Posterior vena cava (tissue), 2 donors: Measurements from ENCODE around the gene STIL. TPM values are rescaled to one million over a fixed set of nuclear protein-coding genes. Genes with fewer than 3 reads are reported as not detected.
"Not testable (repeated sequence)": the region's sequence is repeated elsewhere in the genome, so short reads cannot be mapped to it uniquely, and the experiment has no call there.

Source experiments
- DNase-seq: peaks from one replicate; pipeline ENCODE4 v3.0.0-alpha.2; 2020; ENCODE audit warnings: low spot score
- intact Hi-C, 2 donors: fragments of 100-400 bp; cut with DNase I; formaldehyde crosslinking; loops; one replicate each; pipeline versions ENCODE4 v1.14.1 to v1.14.2; 2022 to 2023
- total RNA-seq, 2 donors: library from RNA; stranded (reverse); fragmentation: NEBNext Ultra II Directional; extraction: Animal tissue kit (Norgen Biotek cat#: 25700); gene quantifications; one replicate each; pipeline ENCODE4 v1.2.1, GENCODE V29; 2021
- donor health status: DM: yes; HTN: yes; CAD: no.
- donor health status: DM: yes; HTN: yes; CAD: no.

The STIL gene
- total RNA-seq, 2 donors from 2014 or later, result 0.86 to 1.1 TPM

DNA sequence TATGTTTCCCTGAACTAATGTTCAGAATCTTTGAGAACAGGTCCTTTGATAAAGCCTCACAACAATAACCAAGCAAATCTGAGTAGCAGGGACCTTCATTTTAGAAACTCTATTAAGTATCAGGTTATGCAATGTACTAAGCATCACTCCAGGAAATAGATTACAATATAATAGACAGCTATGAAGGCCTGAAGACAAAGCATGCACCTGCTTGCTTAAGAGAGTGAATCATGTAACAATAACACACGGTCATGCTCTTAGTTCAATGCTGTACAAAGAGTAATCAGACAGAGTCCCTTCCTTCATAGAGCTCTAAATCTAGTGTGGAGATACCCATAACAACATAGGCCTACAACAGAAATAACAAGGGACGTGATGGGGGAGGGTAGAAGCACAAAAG is 11.6 kb upstream of the STIL start:
- DNase-seq, result no peak

DNA sequence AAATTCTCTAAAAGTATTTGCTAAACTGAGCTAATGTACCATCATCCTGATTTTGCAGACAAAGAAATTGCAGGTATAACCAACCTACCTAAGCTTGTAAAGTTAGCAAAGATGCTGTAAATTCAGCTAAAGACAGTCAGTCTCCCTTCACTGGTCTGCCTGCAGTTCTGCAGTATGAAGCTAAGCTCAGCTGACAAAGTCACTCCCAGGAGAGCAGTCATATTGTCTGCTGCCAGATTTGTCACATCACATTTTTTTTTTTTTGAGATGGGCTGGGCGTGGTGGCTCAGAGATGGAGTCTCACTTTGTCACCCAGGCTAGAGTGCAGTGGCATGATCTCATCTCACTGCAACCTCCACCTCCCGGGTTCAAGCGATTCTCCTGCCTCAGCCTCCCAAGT is 10.7 kb upstream of the STIL start:
- no peak for DNase-seq
- intact Hi-C loops, result no loop called here

More for the DNA sequence above, 11.6 kb upstream of the STIL start:
- intact Hi-C loops, result no loop called here

DNA sequence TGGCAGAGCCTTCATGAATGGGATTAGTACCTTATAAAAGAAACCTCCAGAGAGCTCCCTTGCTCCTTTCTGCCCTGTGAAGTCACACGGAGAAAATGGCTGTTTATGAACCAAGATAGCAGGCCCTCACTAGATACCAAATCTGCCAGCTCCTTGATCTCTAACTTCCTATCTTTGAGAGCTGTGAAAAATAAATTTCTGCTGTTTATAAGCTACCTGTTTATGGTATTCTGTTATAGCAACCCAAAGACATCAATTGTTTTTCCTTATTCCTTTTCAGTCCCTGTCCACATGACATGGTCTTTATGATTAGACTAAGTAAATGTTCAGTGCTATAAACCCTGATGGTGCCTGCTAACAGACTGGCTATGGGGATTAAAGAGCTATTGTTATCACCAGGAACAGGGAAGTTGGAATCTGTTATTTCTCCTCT is 9.7 kb upstream of the STIL start:
- no peak for DNase-seq
- intact Hi-C loops, result no loop called here

DNA sequence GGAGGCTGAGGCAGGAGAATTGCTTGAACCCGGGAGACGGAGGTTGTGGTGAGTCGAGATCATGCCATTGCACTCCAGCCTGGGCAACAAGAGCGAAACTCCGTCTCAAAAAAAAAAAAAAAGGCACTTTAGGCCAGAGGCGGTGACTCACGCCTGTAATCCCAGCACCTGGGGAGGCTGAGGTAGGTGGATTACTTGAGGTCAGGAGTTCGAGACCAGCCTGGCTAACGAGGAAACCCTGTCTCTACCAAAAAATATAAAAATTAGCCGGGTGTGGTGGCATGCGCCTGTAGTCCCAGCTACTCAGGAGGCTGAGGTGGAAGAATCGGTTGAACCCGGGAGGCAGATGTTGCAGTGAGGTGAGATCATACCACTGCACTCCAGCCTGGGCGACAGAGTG is 6.0 kb upstream of the STIL start:
- intact Hi-C loops, DNase-seq: not testable (repeated sequence)

DNA sequence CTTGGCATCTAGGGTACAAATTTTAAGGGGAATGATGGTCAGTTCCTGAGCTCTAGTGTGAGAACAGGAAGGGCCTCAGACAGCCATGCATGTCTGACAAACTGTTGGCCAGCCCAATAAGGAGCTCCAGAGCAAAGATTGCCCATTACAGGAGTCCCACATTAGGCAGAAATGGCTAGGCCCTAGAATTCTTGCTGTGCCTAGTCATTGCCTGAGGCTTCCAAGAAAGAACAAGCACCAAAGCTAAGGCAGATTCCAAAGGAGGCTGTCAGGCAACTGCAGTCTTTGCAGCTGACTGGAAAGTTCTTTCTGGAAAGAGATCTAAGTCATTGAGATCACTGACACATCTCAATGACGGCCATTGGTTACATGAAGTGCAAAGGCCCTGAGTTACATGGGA is 3.9 kb upstream of the STIL start:
- intact Hi-C loops, result no loop called here
- no peak for DNase-seq

DNA sequence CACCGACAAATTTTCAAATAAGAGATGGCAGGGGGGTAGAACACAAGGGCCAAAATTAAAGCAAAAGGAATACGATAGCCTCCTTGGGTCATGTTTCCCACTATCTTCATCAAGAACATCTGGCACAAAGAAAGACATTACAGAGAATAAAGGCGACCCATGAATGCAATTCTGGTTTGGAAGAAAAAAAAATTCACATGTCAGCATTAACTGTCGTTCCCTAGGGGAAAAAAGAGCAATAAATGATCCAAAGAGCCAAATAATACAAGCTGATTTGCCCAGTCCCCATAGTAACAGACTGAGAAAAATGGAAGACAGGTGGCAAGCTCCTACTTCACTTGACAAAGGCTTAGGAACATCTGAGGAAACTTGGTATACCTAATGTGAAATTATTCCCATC is 4.5 kb downstream of the STIL start:
- DNase-seq, result no peak
- intact Hi-C loops, result no loop called here

DNA sequence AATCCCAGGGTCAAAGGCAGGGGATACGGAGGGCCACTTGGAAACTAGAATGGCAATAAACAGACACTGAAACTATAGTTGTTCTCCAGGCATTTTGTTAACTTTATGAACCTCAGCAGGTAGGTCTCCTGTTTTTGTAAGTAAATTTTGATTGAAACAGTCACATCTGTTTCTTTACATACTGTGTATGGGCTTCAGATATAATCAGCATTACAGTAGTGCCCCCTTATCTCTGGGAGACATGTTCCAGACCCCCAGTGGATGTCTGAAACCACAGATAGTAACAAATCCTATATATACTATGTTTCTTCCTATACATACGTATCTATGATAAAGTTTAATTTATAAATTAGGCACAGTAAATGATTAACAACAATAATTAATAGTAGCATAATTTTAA is 11.5 kb downstream of the STIL start:
- DNase-seq, result no peak
- intact Hi-C loops, result no loop called here

DNA sequence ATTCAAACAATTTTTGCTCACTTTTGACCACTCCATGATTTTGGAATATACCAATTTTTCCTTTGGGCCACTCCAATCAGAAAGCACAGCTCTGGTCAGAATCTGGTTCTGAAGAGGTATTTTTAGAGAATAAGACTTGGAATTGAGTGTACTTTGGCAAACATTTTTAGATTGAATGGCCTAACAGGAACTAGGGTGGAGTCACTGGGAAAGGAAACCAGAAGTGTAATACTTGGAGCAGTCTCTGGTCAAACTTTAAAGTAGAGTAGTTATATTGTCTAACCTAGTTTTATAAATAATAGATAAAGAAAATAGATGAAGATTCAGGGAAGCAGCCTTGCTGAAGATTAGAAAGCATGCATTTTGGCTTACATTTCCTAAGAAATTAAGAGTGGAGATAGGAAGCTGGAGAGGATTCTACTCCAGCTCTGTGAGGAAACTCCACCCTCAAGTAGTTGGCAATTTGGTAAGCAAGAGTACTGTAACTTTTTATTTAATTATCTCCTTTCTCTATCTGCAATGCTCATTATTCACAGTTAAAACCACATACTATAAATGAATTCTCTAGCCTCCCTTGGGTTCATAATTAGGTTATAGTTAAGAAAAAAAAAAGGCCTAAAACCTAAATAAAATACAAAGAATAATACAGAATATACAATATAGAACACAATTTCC is 15.8 kb downstream of the STIL start:
- DNase-seq, result no peak
- intact Hi-C loops, result no loop called here

DNA sequence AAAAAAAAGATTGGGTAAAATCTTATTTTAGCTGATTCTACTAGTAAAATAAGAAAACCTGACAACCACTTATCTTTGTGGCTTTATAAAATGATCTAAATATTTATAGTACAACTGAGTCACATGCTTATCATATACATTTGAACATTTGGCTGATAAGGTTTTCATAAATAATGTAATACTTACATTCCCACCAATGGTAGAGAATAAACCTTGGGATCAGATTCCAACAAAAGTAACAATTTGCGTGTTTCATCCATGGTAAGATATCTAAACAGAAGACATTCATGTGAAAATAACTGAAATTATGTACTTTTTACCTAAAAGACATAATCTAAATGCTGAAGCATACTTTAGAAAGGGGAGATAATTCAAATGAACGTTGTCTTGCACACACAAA is 18.4 kb downstream of the STIL start:
- no peak for DNase-seq
- intact Hi-C loops, result no loop called here

DNA sequence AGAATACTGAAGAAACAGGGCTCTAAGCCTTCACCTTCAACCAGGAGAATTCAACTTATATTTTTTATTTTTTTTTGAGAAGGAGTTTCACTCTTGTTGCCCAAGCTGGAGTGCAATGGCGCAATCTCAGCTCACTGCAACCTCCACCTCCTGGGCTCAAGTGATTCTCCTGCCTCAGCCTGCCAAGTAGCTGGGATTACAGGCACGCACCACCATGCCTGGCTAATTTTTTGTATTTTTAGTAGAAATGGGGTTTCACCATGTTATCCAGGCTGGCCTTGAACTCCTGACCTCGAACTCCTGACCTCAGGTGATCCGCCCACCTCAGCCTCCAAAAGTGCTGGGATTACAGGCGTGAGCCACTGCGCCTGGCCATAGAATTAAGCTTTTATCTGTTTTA is 19.1 kb downstream of the STIL start:
- DNase-seq, intact Hi-C loops: not testable (repeated sequence)

DNA sequence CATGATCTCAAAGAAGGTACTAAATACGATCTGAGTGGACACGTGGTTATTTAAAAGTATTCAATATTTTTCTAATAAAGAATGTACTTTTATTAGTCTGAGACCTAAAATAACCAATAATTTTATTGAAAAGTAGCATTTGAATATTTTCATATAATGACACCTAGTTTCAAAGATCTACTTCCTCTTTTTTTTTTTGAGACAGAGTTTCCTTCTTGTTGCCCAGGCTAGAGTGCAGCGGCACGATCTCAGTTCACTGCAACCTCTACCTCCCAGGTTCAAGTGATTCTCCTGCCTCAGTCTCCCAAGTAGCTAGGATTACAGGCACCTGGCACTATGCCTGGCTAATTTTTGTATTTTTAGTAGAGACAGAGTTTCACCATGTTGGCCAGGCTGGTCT is 25.8 kb downstream of the STIL start:
- DNase-seq, intact Hi-C loops: not testable (repeated sequence)

DNA sequence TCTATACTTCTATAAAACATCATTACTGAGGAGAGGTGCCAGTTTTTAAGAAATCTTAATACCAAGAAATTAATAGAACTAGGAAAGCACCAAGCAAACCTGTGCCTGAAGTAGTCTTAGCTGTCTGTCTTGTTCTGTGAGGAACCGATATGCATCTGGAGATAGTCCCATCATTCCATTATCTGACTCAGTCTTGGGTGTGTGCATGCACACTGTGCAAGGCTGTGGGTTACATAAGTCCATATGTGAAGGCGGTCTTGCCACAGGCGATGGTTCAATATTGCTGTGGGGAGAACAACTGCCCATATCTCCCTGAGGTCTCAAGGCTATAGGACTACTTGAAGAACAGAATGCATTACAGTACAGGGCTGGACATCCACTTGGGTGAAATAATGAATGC is 33.8 kb downstream of the STIL start:
- intact Hi-C loops, result no loop called here

DNA sequence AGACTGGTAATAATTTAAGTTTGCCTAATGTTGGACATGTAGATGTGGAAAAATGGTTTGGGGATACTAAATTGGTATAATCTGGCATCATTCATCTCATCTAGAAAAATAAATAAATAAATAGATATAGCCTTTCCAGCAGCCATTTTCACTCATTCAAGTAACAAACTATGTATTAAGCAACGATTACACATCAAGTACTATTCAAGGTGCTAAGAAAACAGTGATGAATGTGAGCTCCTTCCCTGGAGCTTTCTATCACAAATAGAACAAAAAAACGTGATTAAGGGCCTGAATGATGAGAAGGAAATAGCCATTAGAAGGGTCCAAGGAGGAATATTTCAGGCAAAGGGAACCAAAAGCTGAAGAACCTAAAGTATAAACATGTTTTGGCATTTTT is 37.1 kb downstream of the STIL start:
- no peak for DNase-seq
- intact Hi-C loops, result no loop called here

More for the DNA sequence above, 33.8 kb downstream of the STIL start:
- no peak for DNase-seq

DNA sequence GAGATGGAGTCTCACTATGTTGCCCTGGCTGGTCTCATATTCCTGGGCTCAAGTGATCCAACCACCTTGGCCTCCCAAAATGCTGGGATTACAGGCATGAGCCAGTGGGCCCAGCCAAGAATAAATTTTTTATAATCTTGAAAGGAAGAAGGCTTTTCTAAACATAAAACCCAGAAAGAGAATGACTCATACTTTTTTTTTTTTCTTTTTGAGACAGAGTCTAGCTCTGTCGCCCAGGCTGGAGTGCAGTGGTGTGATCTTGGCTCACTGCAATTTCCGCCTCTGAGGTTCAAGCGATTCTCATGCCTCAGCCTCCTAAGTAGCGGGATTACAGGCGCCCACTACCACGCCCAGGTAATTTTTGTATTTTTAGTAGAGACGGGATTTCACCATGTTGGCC is 38.1 kb downstream of the STIL start:
- intact Hi-C loops, DNase-seq: not testable (repeated sequence)

DNA sequence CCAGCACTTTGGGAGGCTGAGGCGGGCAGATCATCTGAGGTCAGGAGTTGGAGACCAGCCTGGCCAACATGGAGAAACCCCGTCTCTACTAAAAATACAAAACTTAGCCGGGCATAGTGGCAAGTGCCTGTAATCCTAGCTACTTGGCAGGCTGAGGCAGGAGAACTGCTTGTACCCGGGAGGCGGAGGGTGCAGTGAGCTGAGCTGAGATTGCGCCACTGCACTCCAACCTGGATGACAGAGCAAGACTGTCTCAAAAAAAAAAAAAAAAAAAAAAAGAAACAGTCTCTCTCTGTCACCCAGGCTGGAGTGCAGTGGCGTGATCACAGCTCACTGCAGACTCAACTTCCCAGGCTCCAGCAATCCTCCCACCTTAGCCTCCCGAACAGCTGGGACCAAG is 48.4 kb downstream of the STIL start:
- intact Hi-C loops, result loop anchor here in 1 of 2 donors (10.0 kb wide), 1 partner anchor 81 kb away; no protein-coding TSS in a partner anchor
- not testable (repeated sequence) for DNase-seq

DNA sequence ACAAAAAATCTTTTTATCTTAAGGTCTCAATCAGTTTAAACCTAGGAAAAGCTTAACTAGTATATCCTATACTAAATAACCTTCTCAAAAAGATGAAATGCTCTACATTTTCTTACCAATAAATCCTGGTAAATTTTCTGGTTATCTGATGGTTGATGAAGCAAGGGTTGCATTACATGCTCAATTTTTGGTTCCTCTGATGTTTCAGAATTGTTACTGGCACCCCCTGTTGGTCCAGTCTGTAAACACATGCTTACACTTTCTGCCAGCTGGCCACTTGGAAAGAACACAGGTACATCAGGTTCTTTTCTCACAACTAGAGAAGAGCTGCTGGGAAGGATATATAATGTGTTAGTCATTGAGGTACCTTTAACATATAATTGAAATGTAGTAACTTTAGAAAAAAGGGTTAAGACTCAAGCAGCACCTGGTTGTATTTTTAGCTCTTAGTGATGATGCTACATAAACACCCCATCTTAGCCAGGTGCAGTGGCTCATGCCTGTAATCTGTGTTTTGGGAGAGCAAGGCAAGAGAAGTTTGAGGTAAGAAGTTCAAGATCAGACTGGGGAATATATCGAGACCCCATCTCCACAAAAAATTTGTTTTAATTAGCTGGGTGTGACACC is 51.0 kb downstream of the STIL start:
- no peak for DNase-seq
- intact Hi-C loops, result loop anchor here in 1 of 2 donors (10.0 kb wide), 1 partner anchor 78 kb away; no protein-coding TSS in a partner anchor

DNA sequence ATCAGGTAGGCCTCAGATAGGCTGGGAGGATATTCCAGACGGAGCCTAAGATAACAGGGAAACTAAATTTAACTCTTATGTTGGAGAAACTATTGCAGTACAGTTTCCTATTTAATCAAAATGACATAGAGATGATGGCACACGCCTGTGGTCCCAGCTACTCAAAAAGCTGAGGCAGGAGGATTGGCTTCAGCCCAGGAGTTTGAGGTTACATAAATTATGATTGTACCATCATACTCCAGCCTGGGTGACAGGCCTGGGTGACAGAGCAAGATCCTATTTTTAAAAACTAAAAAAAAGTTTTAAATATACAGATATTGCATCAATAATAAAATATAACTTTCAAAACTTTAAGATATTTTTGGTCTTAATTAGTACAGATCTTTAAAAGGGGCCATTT is 56.7 kb downstream of the STIL start:
- no peak for DNase-seq
- intact Hi-C loops, result no loop called here

DNA sequence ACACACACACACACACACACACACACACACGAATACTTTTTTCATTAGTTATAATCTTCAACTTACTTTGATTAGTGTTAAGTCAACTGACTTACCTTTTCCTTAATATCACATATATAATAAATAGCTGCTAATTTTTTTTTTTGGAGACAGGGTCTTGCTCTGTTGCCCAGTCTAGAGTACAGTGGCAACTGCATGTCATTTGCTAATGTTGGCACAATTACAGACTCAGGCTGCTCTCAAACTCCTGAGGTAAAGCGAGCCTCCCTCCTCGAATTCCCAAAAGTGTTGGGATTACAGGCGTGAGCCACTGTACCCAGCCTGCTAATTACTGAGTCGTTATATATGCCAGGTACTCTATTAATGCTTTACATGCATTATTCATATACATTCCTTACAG is 61.2 kb downstream of the STIL start:
- intact Hi-C loops, result no loop called here
- no peak for DNase-seq

DNA sequence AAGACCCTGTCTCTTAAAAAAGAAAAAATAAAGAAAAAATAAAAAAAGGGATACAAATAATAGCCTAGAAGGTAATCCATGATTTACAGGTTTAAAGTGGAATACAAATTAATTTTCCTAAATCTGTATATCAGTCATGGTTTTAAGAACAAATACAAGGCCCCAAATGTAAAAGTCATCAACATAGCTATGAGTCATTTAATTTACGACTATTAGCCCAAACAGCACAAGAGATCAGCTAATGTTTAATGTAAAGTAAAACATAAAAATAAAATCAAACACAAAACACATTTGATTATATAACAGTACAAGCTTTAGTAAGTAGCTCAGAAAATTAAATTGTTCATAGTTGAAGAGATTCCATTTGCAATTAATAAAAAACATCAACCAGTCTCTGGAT is 61.6 kb downstream of the STIL start:
- intact Hi-C loops, result no loop called here
- DNase-seq, result no peak

DNA sequence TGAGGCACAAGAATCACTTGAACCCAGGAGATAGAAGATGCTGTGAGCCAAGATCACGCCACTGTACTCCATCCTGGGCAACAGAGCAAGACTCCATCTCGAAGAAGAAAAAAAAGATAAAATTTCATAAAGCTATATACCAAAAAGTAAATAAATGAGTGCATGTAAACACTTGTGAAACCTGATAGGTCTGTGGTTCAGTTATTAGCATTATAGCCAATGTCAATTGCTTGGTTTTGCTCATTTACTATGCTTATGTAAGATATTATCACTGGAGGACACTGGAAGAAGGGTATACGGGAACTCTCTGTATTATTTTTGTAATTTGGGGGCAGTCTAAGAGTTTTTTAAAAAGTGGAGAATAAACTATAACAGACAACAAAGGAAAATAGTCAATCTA is 64.2 kb downstream of the STIL start:
- intact Hi-C loops, result no loop called here
- no peak for DNase-seq

DNA sequence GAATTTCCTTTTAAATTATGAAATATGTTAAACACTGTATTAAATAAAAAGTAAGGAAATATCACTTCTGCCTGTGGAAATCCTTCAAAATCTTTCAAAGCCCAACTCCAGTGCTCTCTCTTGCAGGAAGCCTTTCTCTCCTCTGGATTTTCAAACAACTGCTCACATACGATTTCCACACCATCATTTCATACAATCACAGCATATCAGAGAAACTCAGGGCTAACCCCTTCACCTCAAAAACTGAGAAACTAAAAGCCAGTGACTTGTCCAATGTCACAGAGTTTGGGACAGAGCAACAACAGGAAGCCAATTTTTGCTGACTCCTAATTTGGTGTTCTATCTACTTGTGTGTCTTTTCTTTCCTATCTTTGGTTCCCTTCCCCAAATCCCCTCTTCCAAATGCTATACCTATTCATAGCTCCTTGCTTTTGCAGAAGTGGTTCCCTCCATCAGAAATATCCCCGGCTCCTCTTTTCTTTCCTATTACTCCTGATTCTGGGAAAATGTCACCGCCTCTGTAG is 69.5 kb downstream of the STIL start:
- intact Hi-C loops, result loop anchor here in 1 of 2 donors (5.0 kb wide), 1 partner anchor 1053 kb away; no protein-coding TSS in a partner anchor
- no peak for DNase-seq
